Measurements from ENCODE around the gene TMEM272. TPM values are rescaled to one million over a fixed set of nuclear protein-coding genes. Genes with fewer than 3 reads are reported as not detected.

Gene TMEM272
- total and polyA plus RNA-seq, 8 donors, result 0.03 to 0.37 TPM; not detected in 6

- 50 to 71% (median 52%) methylated on average over 3 of the region's 3 CpGs for WGBS, 5 donors
These were observed 1.4 kb downstream of the TMEM272 start for GRCh38 chr13:51843529-51843928.

GRCh38 chr13:51841732-51842131, 3.2 kb downstream of the TMEM272 start:
- DNase-seq, result no peak
- peaks cover 0 to 17% (median 3%) of the 10 kb centered on the region in 3 donors for H3K27me3 ChIP-seq
- H3K36me3 ChIP-seq, result no peaks in the 10 kb centered on the region
- no peak overlapping the region for H3K27ac ChIP-seq
- no peak overlapping the region for H3K4me3 ChIP-seq
- intact Hi-C loops (cut with DNase I; ENCODE audit: low total_unique reads), result no loop called here
- H3K9me3 ChIP-seq, result no peaks in the 10 kb centered on the region
- 69 to 80% (median 77%) methylated on average over 6 of the region's 6 CpGs for WGBS, 5 donors
- TF ChIP-seq, protein P1, sequence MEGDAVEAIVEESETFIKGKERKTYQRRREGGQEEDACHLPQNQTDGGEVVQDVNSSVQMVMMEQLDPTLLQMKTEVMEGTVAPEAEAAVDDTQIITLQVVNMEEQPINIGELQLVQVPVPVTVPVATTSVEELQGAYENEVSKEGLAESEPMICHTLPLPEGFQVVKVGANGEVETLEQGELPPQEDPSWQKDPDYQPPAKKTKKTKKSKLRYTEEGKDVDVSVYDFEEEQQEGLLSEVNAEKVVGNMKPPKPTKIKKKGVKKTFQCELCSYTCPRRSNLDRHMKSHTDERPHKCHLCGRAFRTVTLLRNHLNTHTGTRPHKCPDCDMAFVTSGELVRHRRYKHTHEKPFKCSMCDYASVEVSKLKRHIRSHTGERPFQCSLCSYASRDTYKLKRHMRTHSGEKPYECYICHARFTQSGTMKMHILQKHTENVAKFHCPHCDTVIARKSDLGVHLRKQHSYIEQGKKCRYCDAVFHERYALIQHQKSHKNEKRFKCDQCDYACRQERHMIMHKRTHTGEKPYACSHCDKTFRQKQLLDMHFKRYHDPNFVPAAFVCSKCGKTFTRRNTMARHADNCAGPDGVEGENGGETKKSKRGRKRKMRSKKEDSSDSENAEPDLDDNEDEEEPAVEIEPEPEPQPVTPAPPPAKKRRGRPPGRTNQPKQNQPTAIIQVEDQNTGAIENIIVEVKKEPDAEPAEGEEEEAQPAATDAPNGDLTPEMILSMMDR (IDR thresholded peaks at IDR 0.05), result no peak
- TF ChIP-seq POLR2AphosphoS5 (IDR thresholded peaks at IDR 0.05) (no peak), POLR2A (IDR thresholded peaks at IDR 0.05) (no peak), EP300 (IDR thresholded peaks at IDR 0.05) (no peak)
- H3K4me1 ChIP-seq, result peaks cover 0 to 8% (median 6%) of the 10 kb centered on the region in 4 donors

More at GRCh38 chr13:51843529-51843928, 1.4 kb downstream of the TMEM272 start:
- Histone ChIP-seq H3K4me1 (peaks cover 0 to 8% (median 6%) of the 10 kb centered on the region in 4 donors), H3K36me3 (no peaks in the 10 kb centered on the region), H3K27ac (no peak overlapping the region), H3K4me3 (no peak overlapping the region), H3K9me3 (no peaks in the 10 kb centered on the region), H3K27me3 (peaks cover 0 to 17% (median 3%) of the 10 kb centered on the region in 3 donors)
- intact Hi-C loops (cut with DNase I; ENCODE audit: low total_unique reads), result no loop called here
- DNase-seq, result no peak
- TF ChIP-seq, protein P1 (IDR thresholded peaks at IDR 0.05), result no peak
- TF ChIP-seq POLR2AphosphoS5 (IDR thresholded peaks at IDR 0.05), result no peak
- no peak for TF ChIP-seq POLR2A (IDR thresholded peaks at IDR 0.05)
- no peak for TF ChIP-seq EP300 (IDR thresholded peaks at IDR 0.05)

- intact Hi-C loops (cut with DNase I; ENCODE audit: low total_unique reads), result no loop called here
- Histone ChIP-seq H3K4me3 (no peak overlapping the region), H3K9me3 (no peaks in the 10 kb centered on the region), H3K4me1 (peaks cover 0 to 8% (median 6%) of the 10 kb centered on the region in 4 donors), H3K36me3 (no peaks in the 10 kb centered on the region), H3K27ac (no peak overlapping the region), H3K27me3 (peaks cover 0 to 17% (median 3%) of the 10 kb centered on the region in 3 donors)
- no peak for DNase-seq
- TF ChIP-seq POLR2AphosphoS5 (IDR thresholded peaks at IDR 0.05) (no peak), EP300 (IDR thresholded peaks at IDR 0.05) (no peak), POLR2A (IDR thresholded peaks at IDR 0.05) (no peak)
- TF ChIP-seq, protein P1 (IDR thresholded peaks at IDR 0.05), result no peak
- WGBS, 5 donors, result 79 to 93% (median 86%) methylated on average over 6 of the region's 6 CpGs
These were observed 4.1 kb downstream of the TMEM272 start for GRCh38 chr13:51840917-51841316.

- H3K27me3 ChIP-seq, result peaks cover 0 to 14% (median 2%) of the 10 kb centered on the region in 3 donors
- H3K9me3 ChIP-seq, result no peaks in the 10 kb centered on the region
- DNase-seq, result no peak
- H3K27ac ChIP-seq, result no peak overlapping the region
- WGBS, 5 donors, result 83 to 97% (median 87%) methylated on average over 6 to 10 of the region's 10 CpGs
- TF ChIP-seq POLR2A (IDR thresholded peaks at IDR 0.05) (no peak), EP300 (IDR thresholded peaks at IDR 0.05) (no peak), POLR2AphosphoS5 (IDR thresholded peaks at IDR 0.05) (no peak)
- TF ChIP-seq, protein P1 (IDR thresholded peaks at IDR 0.05), result no peak
- H3K4me3 ChIP-seq, result no peak overlapping the region
- no peaks in the 10 kb centered on the region for H3K36me3 ChIP-seq
- intact Hi-C loops (cut with DNase I; ENCODE audit: low total_unique reads), result no loop called here
- peaks cover 0 to 2% (median under 1%) of the 10 kb centered on the region in 4 donors for H3K4me1 ChIP-seq
These were observed 5.1 kb downstream of the TMEM272 start for GRCh38 chr13:51839711-51840540.

All from stomach (tissue), 9 donors.